ENCODE measurements around the gene SIN3A. TPM values are rescaled to one million over a fixed set of nuclear protein-coding genes. Genes with fewer than 3 reads are reported as not detected.
A peak's percentile ranks its signal among the peaks of the same experiment; 100 is the strongest.
"Not testable (repeated sequence)": the region's sequence is repeated elsewhere in the genome, so short reads cannot be mapped to it uniquely, and the experiment has no call there.

Gene SIN3A
- total RNA-seq, 1 experiment from 2014 or later = 29.4 TPM

DNA sequence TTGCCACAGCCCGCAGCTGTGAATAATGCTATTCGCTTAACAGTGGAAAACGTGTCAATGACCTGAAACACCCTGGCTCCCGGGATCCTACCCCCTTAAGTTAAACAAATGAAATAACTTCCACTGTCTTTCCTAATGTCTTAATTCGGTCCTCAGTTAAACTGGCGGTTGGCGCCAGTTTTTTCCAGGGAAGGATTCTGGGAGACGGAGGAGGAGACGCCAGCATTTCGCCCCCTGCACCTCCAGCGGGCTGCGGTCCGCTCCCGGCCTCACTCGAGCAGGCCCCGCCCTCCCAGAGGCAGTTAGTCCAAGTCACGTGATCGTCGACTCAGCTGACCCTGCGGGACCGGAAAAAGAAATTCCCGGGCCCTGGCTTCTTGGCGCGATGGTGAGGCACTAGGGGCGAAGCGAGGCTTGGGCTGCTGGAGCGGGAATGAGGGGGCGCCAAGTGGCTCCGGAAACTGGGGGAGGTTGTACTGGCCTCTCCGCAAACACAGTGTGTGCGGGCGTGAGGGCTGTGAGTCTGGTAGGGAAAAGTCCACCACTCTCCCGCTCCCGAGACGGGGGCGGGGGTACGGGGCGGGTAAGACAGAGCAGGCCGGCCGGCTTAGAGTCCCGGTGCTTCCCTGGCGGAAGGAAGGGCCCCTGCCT is 115.7 kb downstream of the SIN3A start, which contains the start of gene COMMD4:
Gene COMMD4, plus strand, starts transcription at position 359 of the 651 bp plus-strand sequence. Its CDS starts 27 bp downstream, at position 386.
- peak; percentile 94 to 98 for DNase-seq (ENCODE audit: low read depth in 1 of 2, low spot score in 2 of 2)
- no peaks in the 10 kb centered on the region for H3K9me3 ChIP-seq (replicated peaks)
- H3K36me3 ChIP-seq = peaks cover 14% of the 10 kb centered on the region
- peaks cover 15% of the 10 kb centered on the region for H3K4me1 ChIP-seq (replicated peaks)
- H3K27ac ChIP-seq = peak within 1 kb of the TSS; percentile 62
- peak within 1 kb of the TSS; percentile 60 for H3K4me3 ChIP-seq
- no peaks in the 10 kb centered on the region for H3K27me3 ChIP-seq (replicated peaks)

DNA sequence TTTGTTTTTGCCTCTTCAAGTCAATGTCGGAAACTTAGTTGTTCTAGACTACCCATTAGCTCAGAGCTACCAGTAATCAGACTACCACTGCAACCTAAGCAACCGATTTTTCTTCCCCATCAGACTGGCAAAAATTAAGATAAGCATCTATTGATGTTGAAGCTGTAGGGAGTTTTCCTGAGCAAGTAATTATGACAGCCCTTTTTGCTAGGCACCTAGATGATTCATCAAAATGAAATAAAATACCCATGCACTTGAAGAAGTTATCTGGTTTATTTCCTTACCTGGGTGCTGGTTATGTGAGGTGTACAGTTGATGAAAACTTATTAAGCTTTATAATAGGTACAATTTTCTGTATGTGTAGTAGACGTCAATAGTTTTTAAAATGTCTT is 116.2 kb downstream of the SIN3A start:
- no peaks in the 10 kb centered on the region for H3K9me3 ChIP-seq (replicated peaks)
- no peaks in the 10 kb centered on the region for H3K27me3 ChIP-seq (replicated peaks)
- no peak for DNase-seq (ENCODE audit: low read depth in 1 of 2, low spot score in 2 of 2)
- H3K36me3 ChIP-seq = peaks cover 12% of the 10 kb centered on the region
- peak overlapping the region; percentile 62 for H3K27ac ChIP-seq
- peaks cover 15% of the 10 kb centered on the region for H3K4me1 ChIP-seq (replicated peaks)
- peak overlapping the region; percentile 60 for H3K4me3 ChIP-seq

DNA sequence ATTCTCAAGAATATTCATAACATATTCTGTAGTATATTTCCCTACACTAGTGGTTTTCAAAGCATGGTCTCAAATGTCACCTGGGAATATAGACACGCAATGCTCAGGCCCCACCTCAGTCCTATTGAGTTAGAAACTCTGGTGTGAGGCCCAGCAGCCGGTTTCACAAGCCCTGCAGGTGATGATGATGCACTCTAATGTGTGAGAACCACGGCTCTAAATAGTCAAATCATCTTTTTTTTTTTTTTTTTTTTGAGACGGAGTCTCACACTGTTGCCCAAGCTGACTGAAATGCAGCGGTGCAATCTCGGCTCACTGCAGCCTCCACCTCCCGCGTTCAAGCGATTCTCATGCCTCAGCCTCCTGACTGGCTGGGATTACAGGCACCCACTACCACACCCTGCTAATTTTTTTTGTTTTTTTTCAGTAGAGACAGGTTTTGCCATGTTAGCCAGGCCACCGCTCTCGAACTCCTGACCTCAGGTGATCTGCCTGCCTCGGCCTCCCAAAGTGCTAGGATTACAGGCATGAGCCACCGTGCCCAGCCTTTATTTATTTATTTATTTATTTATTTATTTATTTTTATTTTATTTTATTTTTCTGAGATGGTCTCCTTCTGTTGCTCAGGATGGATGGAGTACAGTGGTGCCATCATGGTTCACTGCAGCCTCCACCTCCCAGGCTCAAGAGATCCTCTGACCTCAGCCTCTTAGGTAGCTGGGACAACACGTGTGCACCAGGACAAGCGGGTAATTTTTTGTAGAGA is 117.7 kb downstream of the SIN3A start:
- not testable (repeated sequence) for H3K27me3 ChIP-seq (replicated peaks); DNase-seq (ENCODE audit: low read depth in 1 of 2, low spot score in 2 of 2); H3K9me3 ChIP-seq (replicated peaks); H3K4me3 ChIP-seq; H3K27ac ChIP-seq; H3K36me3 ChIP-seq; H3K4me1 ChIP-seq (replicated peaks)

DNA sequence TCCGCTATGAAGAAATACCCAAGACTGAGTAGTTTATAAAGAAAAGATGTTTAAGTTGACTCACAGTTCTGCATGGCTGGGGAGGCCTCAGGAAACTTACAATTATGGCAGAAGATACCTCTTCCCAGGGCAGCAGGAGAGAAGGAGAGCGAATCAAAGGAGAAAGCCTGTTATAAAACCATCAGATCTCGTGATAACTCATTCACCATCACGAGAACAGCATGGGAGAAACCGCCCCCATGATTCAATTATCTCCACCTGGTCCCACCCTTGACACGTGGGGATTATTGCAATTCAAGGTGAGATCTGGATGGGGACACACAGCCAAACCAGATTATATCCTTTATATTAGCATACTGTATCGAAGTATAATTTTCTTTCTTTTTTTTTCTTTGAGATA is 119.4 kb downstream of the SIN3A start:
- not testable (repeated sequence) for H3K27ac ChIP-seq; H3K4me1 ChIP-seq (replicated peaks); H3K9me3 ChIP-seq (replicated peaks); H3K4me3 ChIP-seq; H3K27me3 ChIP-seq (replicated peaks); H3K36me3 ChIP-seq; DNase-seq (ENCODE audit: low read depth in 1 of 2, low spot score in 2 of 2)

DNA sequence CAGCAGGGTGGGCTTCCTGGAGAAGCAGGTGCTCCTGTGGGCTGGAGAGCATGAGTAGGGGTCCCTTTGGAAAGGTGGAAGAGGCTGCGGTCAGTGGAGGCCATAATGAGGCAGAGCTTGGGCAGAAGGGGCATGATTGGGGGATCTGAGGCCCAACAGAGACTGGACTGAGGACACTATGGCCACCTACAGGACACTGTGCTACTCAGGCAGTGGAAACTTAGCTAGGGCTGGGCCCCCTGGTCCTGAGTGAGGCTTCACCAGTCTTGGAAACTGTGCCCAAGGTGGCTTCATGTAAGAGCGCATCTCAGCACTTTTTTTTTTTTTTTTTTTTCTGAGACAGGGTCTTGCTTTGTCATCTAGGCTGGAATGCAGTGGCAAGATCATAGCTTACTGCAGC is 121.9 kb downstream of the SIN3A start:
- Histone ChIP-seq H3K4me3 (no peak overlapping the region), H3K27ac (no peak overlapping the region), H3K9me3 (replicated peaks) (no peaks in the 10 kb centered on the region), H3K27me3 (replicated peaks) (no peaks in the 10 kb centered on the region), H3K4me1 (replicated peaks) (no peaks in the 10 kb centered on the region), H3K36me3 (no peaks in the 10 kb centered on the region)
- DNase-seq (ENCODE audit: low read depth in 1 of 2, low spot score in 2 of 2) = no peak

DNA sequence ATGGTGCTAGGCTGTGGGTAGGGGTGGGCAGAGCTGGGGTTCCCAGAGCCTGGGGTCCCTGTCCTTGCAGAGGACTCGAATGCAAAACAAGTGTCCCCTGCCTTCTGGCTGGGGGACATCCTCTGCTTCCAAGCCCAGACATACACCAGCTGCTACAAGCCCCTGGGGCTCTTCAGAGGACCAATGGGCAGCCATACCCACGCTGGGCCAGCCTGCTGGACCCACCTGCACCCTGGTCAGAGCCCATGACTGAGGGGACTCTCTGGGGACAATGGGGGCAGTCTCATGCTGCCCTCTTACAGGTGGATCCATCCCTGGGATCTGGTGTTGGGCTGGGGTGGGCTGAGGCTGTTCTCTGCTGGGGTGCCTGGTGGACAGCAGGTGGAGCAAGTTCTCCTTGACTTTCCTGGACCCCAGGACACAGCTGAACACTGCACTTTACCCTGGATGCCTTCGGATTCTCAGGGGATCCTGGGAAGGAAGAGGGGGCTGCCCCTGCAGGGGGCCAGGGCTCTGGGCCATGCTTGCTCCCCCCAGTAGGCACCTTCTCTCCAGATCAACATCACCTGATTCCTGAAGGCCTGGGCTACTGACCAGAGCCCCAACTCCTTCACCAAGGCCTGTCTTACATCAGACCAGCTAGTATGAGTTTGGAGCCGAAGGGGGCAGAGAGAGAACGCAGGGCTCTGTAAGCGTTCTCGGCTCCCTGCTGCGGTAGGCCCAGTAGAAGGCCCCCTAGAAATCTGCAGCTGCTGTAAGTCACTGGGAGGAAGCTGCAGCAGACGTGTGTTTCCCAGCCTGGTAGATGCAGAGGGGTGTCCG is 122.8 kb downstream of the SIN3A start:
- H3K4me1 ChIP-seq (replicated peaks) = no peaks in the 10 kb centered on the region
- no peak overlapping the region for H3K4me3 ChIP-seq
- DNase-seq (ENCODE audit: low read depth in 1 of 2, low spot score in 2 of 2) = no peak
- no peaks in the 10 kb centered on the region for H3K36me3 ChIP-seq
- H3K9me3 ChIP-seq (replicated peaks) = no peaks in the 10 kb centered on the region
- no peaks in the 10 kb centered on the region for H3K27me3 ChIP-seq (replicated peaks)
- no peak overlapping the region for H3K27ac ChIP-seq

DNA sequence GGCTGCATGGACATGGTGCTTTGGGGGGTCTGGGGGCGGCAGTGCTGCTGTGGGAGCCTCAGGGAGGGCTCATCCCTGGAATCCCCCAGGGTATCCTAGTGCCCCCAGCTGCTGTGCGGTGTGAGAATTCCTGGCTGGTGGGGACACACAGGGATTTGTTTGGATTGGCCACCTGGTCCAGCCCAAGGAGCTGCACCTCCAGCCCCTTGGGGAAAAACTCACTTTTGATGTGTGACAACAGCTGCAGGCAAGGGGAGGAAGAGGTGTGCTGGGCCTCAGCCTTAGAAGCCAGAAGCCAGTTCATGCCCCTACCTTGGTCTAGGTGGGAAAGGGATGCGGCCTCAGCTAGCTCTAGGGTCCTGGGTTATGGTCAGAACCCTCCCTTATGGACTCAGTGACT is 124.0 kb downstream of the SIN3A start:
- Histone ChIP-seq H3K4me1 (replicated peaks) (no peaks in the 10 kb centered on the region), H3K4me3 (no peak overlapping the region), H3K9me3 (replicated peaks) (no peaks in the 10 kb centered on the region), H3K27me3 (replicated peaks) (no peaks in the 10 kb centered on the region), H3K36me3 (no peaks in the 10 kb centered on the region), H3K27ac (no peak overlapping the region)
- no peak for DNase-seq (ENCODE audit: low read depth in 1 of 2, low spot score in 2 of 2)

DNA sequence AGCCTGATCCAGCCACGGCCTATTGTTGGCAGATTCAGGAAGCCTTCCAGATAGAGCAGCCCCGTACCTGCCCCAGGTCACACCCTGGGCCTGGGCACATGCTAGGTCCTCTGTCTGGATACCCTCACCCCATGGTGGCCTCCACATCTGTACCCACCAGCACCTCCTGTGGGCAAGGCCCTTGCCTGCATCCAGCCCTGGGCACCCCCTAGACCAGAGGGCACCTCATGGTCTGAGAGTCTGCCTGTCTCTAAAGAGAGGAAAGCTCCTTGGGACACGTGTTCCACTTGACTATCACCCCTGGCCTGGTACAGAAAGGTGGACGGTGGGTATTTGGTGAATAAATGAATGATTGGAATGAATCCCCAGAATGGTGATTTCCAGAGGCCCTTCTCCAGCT is 124.5 kb downstream of the SIN3A start:
- Histone ChIP-seq H3K4me1 (replicated peaks) (no peaks in the 10 kb centered on the region), H3K9me3 (replicated peaks) (no peaks in the 10 kb centered on the region), H3K4me3 (no peak overlapping the region), H3K27ac (no peak overlapping the region), H3K27me3 (replicated peaks) (no peaks in the 10 kb centered on the region), H3K36me3 (no peaks in the 10 kb centered on the region)
- DNase-seq (ENCODE audit: low read depth in 1 of 2, low spot score in 2 of 2) = no peak

DNA sequence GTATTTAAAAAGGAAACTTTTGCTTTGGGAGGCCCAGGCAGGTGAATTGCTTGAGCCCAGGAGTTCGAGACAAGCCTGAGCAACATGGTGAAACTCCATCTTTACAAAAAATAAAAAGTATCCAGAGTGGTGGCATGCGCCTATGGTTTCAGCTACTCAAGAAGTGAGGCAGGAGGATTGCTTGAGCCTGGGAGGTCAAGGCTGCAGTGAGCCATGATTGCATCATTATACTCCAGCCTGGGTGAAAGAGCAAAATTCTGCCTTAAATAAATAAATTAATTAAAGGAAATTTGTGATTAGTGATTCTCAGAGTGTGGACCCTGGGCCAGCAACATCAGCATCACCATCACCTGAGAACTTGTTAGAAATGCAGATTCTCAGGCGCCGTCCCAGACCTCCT is 125.6 kb downstream of the SIN3A start:
- DNase-seq (ENCODE audit: low read depth in 1 of 2, low spot score in 2 of 2) = no peak
- Histone ChIP-seq H3K4me3 (no peak overlapping the region), H3K27ac (no peak overlapping the region), H3K36me3 (no peaks in the 10 kb centered on the region), H3K4me1 (replicated peaks) (no peaks in the 10 kb centered on the region), H3K9me3 (replicated peaks) (0 out of 2 replicates have a peak, but pooled peaks cover 2% of the 10 kb centered on the region), H3K27me3 (replicated peaks) (no peaks in the 10 kb centered on the region)

DNA sequence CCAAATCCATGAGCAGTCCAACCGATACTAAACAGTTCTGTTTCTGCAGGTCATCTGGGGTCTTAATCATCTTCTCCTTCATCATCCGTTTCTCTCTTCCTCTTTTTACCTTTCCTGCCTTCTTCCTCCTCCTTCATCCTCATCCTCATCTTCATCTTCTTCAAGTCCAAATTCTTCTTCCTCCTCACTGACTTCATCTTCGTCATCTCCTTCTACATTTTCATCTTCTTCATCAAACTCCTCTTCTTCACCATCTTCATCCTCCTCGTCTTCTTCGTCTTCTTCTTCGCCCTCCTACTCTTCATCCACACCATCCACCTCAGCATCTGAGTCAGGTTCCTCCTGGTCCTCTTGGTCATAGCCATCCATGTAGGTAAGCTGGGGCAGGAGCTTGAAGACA is 129.8 kb downstream of the SIN3A start:
- DNase-seq (ENCODE audit: low read depth in 1 of 2, low spot score in 2 of 2) = no peak
- H3K4me1 ChIP-seq (replicated peaks) = no peaks in the 10 kb centered on the region
- H3K27me3 ChIP-seq (replicated peaks) = no peaks in the 10 kb centered on the region
- H3K27ac ChIP-seq = no peak overlapping the region
- 0 out of 2 replicates have a peak, but pooled peaks cover 2% of the 10 kb centered on the region for H3K9me3 ChIP-seq (replicated peaks)
- no peaks in the 10 kb centered on the region for H3K36me3 ChIP-seq
- H3K4me3 ChIP-seq = no peak overlapping the region

Other genes with a start within 250 kb of the SIN3A start
- gene C15orf39, start 249.8 kb downstream of the SIN3A start, total RNA-seq (2014; rRNA removed; shearing (Covaris generic)) = 21.8 and 22.7 TPM in 2 replicates
- gene GOLGA6C, start 193.4 kb downstream of the SIN3A start, total RNA-seq (2014; rRNA removed; shearing (Covaris generic)) = not detected in 2 replicates
- not detected in 2 replicates for gene GOLGA6D, start 168.9 kb downstream of the SIN3A start, total RNA-seq (2014; rRNA removed; shearing (Covaris generic))
- 106 and 156 TPM in 2 replicates for gene COMMD4, start 115.6 kb downstream of the SIN3A start, total RNA-seq (2014; rRNA removed; shearing (Covaris generic))
- 0.29 and 1.6 TPM in 2 replicates for gene NEIL1, start 104.7 kb downstream of the SIN3A start, total RNA-seq (2014; rRNA removed; shearing (Covaris generic))
- gene MAN2C1, start 83.1 kb downstream of the SIN3A start, total RNA-seq (2014; rRNA removed; shearing (Covaris generic)) = 55.7 and 122 TPM in 2 replicates
- 23.5 and 35.1 TPM in 2 replicates for gene PTPN9, start 127.6 kb upstream of the SIN3A start, total RNA-seq (2014; rRNA removed; shearing (Covaris generic))
- 26.0 and 31.7 TPM in 2 replicates for gene SNUPN, start 174.0 kb upstream of the SIN3A start, total RNA-seq (2014; rRNA removed; shearing (Covaris generic))
- gene IMP3, start 188.5 kb upstream of the SIN3A start, total RNA-seq (2014; rRNA removed; shearing (Covaris generic)) = 85.3 and 101 TPM in 2 replicates
- gene SNX33, start 196.2 kb upstream of the SIN3A start, total RNA-seq (2014; rRNA removed; shearing (Covaris generic)) = 4.8 and 6.1 TPM in 2 replicates

All from SJSA1 (cell line).